Fibroblast of mammary gland (primary cell): ENCODE results near the gene SLC25A25.

Source experiments
- DNase-seq: peaks from one replicate; pipeline ENCODE4 v3.0.0-alpha.2; 2010; ENCODE audit warnings: low read depth
- H3K4me3 ChIP-seq: 2 replicates; pipeline ENCODE4 v1.5.1; 2011; ENCODE audit warnings: low read depth, mild to moderate bottlenecking, low read length, moderate library complexity; ENCODE audit not compliant: control insufficient read depth
- TF ChIP-seq, protein P1 (sequence below): conservative IDR thresholded peaks from 2 replicates; pipeline ENCODE4 v1.5.1; 2011; ENCODE audit warnings: low read depth, low read length, inconsistent platforms; ENCODE audit not compliant: control insufficient read depth, insufficient read depth

SLC25A25 gene

DNA sequence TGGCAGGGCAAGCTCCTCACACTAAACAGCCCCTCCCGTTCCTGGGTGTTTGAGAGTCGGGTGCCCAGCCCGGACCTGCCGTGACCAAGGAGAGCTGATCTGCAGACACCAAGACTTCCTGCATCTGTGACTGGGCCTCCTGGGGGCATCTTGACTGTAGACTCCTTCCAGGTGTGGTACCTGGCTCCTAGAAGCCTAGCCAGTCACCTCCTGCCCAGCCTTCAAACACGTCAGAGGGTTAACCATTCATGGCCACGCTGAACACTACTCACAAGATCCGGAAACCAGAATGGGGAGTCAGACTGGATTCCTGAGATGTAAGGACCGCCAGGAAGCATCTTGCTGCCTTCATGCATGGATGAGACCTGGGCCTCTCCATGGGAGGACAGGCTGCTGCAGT lies 77.5 kb downstream of the SLC25A25 start:
- DNase-seq = no peak
- TF ChIP-seq, protein P1, sequence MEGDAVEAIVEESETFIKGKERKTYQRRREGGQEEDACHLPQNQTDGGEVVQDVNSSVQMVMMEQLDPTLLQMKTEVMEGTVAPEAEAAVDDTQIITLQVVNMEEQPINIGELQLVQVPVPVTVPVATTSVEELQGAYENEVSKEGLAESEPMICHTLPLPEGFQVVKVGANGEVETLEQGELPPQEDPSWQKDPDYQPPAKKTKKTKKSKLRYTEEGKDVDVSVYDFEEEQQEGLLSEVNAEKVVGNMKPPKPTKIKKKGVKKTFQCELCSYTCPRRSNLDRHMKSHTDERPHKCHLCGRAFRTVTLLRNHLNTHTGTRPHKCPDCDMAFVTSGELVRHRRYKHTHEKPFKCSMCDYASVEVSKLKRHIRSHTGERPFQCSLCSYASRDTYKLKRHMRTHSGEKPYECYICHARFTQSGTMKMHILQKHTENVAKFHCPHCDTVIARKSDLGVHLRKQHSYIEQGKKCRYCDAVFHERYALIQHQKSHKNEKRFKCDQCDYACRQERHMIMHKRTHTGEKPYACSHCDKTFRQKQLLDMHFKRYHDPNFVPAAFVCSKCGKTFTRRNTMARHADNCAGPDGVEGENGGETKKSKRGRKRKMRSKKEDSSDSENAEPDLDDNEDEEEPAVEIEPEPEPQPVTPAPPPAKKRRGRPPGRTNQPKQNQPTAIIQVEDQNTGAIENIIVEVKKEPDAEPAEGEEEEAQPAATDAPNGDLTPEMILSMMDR = no peak
- H3K4me3 ChIP-seq = no peak overlapping the region

DNA sequence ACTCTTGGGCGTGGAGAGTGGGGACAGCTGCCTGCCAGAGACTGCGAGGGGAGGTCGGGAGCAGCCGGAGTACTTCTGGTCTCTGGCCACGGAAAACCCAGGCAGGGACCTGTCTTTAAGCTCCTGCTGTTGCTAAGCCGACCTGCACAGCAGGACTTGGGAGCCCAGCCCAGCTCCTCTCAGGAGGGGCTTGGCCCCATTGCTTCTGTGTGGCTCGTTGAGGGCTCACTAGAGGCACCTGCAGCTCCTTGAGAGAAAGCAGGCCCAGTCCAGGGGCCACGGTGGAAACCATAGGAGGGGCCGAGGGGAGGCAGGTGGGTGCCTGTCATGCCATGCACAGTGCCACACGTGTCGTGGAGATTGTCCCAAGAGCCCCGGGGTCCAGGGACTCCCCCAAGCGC lies 77.9 kb downstream of the SLC25A25 start:
- TF ChIP-seq, protein P1 = no peak
- DNase-seq = no peak
- H3K4me3 ChIP-seq = no peak overlapping the region

DNA sequence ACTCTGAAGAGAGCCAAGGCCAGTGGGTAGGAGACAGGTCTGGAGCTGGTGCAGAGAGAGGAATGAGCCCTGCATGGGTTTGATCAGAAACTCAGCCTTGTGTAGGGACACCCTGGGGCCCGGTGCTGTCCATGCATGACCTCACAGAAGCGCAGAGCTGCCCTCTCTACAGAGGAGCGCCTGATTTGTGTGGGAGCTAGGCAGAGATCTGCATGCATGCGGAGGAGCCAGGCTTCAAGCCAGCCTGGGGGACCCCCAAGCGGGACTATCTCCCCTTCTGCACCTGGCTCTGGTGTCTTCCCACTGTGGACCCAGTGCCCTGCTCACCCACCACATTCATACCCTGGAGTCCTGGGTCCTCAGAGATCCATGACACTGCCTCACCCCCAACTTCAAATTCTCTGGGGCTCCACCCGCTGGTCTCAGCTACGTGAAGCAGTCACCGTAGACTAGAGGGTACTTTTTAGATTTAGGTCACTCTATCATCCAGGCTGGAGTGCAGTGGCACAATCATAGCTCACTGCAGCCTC lies 78.6 kb downstream of the SLC25A25 start:
- H3K4me3 ChIP-seq = no peak overlapping the region
- TF ChIP-seq, protein P1 = no peak
- DNase-seq = no peak

DNA sequence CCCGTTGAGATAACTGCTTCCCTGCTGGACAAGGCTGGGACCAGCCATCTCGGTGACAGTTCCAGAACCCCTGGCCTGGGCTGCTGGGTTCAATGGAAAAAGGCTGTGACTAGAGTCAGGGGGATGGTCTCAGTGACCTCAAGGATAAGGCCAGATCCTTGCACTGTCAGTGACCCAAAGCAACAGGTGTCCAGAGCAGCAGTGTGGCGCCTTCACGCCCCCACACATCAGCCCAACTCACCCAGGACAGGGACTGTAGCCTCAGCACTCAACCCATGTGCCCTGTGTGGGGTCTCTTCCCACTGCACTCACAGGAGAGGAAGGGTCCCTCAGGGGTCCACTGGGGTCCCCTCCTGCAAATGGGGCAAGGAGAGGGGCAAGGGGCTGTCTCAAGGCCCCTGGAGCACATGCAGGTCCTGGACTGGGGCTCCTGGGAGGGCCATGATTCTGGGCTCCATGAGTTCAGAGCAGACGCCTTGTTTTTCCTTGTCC lies 80.5 kb downstream of the SLC25A25 start:
- H3K4me3 ChIP-seq = no peak overlapping the region
- DNase-seq = no peak
- TF ChIP-seq, protein P1 = no peak

DNA sequence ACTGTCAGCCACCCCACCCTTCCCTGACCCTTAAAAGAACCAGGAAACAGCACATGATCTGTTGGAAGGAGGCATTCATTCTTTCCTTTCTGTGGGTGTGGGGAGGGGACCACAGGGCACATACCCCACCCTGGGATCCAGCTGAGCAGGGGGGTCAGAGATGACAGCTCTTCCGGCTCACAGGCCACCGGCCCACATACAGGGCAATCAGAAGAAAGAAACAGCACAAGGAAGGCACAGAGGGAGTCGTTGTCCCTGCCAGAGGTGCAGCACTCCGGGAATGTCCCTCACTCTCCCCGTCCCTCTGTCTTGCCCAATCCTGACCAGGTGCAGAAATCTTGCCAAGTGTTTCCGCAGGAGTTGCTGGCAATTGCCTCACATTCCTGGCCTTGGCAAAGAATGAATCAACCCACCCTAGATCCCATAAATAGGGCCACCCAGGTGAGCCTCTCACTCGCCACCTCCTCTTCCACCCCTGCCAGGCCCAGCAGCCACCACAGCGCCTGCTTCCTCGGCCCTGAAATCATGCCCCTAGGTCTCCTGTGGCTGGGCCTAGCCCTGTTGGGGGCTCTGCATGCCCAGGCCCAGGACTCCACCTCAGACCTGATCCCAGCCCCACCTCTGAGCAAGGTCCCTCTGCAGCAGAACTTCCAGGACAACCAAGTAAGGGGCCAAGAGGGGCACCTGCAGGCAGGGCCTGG lies 81.1 kb downstream of the SLC25A25 start, which contains the start of gene LCN2:
Gene LCN2 (plus strand): TSS at position 453 of the 701 bp plus-strand sequence. CDS start 73 bp downstream, at position 526.
- DNase-seq = no peak
- TF ChIP-seq, protein P1 = no peak
- H3K4me3 ChIP-seq = no peak within 1 kb of the TSS

DNA sequence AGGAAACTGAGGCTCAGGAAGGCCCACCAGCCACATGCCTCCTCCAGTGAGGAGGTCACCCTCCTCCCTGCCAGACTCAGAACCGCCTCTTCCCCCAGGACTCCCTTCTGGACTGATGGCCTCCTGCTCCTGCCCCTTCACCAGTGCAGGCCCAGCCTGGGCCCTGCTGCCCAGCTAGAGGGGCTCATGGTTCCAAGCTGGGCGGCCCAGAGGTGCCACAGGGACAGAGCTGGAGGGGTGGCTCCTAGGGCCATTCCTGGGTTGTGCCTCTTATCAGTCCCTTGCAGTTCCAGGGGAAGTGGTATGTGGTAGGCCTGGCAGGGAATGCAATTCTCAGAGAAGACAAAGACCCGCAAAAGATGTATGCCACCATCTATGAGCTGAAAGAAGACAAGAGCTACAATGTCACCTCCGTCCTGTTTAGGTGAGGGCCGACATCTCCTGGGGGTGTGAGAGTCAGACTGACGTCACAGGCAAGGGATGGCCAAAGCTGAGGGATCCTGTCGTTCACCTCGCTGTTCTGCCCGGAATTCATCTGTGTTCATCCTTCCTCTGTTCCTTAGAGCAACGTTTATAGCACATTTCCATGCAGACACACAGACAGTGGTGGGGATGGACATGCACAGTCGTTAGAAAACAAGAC lies 82.0 kb downstream of the SLC25A25 start:
- no peak for DNase-seq
- no peak overlapping the region for H3K4me3 ChIP-seq

More for the DNA sequence above, 82.0 kb downstream of the SLC25A25 start:
- TF ChIP-seq, protein P1 = no peak
